Stimulated activated naive CD8-positive, alpha-beta T cell treated with anti-CD3 and anti-CD28 coated beads, Interleukin-15, Interleukin-2, amounts not matched to agents 100 U/mL and 50 U/mL, for 24 hours (primary cell): ENCODE measurements around the gene CCDC144A.
A peak's percentile ranks its signal among the peaks of the same experiment; 100 is the strongest.
"Not testable (repeated sequence)": the region's sequence is repeated elsewhere in the genome, so short reads cannot be mapped to it uniquely, and the experiment has no call there.

Experiments used
- ATAC-seq: fragments of 150-1000 bp; cut with Tn5 transposase; one replicate; pipeline ENCODE4 v1.10.0; 2021
- DNase-seq: peaks from one replicate; pipeline ENCODE4 v3.0.0; 2021

The CCDC144A gene

GRCh38 chr17:16751224-16751923 is 61.3 kb downstream of the CCDC144A start:
- DNase-seq = peak; percentile 4
- ATAC-seq = not testable (repeated sequence)

- ATAC-seq, DNase-seq: not testable (repeated sequence)
Measured at GRCh38 chr17:16751924-16752287, 61.9 kb downstream of the CCDC144A start.

DNA sequence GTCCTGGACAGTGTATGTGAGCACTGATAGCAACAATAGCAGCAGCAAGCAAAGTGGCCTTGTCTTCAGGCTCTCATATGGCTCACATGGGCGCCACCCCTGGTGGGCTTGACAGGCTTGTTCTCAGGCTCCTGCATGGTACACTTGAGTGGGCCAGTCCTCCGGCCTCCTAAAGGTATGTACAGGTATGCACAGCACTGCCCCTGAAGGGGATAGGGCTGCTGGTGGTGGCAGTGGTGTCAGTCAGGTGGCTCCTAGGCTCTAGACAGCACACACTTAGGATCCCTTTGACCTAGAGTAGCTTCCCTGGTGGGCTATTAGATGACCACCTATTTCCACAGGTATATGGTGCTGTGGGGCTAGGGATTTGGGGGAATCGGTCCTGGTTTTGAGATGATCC is 67.5 kb downstream of the CCDC144A start:
- DNase-seq, ATAC-seq: not testable (repeated sequence)

DNA sequence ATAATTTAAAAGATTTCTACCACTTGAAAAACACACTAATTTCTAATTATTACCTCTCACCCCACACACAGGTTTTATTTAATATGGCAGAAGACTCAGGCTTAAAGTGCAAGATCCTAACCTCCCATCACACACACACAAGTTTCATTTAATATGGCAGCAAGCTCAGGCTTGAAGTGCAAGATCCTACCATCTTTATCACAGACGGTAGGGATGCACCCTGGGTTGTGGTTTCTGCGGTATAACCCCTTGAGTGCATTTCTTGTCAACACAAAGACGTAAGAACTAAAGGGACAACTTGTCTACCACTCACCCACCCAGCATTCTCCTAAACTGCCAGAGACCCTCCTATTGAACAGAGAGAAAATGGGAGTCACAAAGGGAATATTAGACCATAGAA is 68.1 kb downstream of the CCDC144A start:
- not testable (repeated sequence) for DNase-seq, ATAC-seq

DNA sequence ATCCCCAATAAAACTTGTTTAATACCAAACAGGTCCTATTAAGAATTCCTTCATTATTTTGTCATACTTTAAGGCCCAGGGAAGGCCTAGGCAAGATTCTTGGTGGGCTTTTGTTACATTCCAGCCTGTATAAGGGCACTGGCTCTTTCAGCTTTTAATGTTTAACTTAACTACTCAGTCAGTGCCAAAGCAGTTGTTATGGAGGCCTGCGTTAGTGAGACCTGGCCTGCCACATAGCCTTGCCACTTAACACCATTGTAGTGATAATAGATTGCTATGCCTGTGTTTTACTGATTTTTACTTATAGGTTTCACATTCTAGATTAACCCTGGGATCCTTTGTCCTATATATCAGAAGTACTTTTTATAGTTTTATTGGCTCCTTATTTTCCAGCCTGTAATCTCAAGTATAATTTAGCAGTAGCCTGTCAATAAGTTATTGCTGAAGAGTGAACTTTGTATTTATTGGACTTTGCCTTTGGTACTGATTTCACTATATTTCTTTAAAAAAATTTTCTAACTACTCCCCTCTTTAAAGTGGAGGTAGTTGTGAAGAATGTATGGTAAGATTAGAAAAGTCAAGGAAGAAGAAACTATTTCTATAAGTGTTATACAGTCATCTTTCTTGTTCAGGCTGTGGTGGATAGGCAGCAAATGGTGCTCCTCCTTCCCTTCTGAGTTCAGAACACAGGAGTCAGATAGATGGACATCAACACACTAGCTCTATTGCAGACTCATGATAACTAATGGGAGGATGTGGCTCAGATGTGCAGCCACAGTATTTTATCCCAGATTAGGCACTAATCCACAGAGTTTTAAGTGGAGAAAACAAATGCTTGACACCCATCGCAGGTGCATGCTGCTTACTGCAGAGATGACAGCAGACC is 78.5 kb downstream of the CCDC144A start:
- ATAC-seq = not testable (repeated sequence)

DNA sequence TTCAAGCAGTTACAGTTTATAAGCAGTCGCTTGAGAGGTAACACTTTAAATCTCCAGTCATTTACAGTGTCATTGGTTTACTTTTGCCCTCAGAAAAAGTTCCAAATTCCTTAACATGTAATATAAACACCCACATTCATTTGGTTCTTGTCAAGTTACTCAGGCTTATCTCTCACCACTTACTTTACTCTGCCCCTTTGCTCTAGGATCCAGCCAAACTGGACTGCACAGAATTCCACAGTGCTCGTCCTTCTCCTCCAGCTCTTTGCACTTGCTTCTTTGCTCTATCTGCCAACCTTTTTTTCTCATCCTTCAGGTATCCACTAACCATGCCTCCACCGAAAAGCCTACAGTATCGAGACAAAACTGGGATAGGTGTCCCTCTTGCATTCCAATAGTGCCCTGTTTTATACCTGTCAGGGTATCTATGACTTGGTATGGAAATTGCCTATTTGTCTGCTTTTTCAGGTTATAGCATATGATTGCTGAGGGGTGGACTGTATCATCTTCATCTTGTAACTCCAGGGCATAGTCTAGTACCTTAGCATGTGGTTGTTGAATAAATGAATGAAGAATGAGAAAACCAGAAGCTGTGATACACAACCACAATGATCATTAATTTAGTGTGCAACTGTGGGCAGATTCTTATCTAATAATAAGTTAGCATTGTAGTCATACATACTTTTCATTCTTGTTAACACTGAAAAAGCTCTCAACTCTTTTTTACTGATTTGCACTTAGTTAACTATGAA is 82.5 kb downstream of the CCDC144A start:
- ATAC-seq = not testable (repeated sequence)

More for the DNA sequence above, 78.5 kb downstream of the CCDC144A start:
- DNase-seq = not testable (repeated sequence)

GRCh38 chr17:16773146-16773522 is 83.1 kb downstream of the CCDC144A start:
- not testable (repeated sequence) for ATAC-seq, DNase-seq

More for the DNA sequence above, 82.5 kb downstream of the CCDC144A start:
- not testable (repeated sequence) for DNase-seq

- not testable (repeated sequence) for ATAC-seq
Measured at GRCh38 chr17:16787851-16788250, 97.8 kb downstream of the CCDC144A start.

DNA sequence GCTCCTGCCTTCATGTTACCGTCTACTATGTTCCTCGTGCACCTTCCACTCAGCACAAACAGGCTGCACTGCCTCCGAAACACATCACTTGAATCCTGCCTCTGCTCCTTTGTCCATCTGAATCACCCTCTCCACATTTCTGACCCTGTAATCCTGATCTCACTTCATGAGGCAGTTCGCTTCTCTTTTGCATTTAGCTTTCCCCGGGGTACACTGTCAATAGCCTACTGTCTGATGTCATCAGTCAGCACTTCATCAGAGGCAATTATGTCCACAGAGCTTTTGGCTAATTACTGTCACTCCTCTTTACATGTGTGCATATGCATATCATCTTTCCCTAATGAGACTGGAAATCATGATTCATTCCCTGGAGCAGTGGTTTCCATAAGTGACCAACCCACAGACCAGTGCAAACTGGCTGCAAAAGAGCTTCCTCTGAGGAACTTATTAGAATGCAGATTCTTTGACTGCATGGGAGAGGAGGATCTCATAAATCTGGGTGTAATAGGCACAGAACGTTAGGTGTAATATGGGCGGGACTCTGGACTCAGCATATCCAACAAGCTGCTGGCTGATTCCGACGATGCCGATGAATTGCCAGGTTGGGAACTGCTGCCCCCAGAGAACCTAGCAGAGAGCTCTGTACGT is 99.0 kb downstream of the CCDC144A start:
- DNase-seq, ATAC-seq: not testable (repeated sequence)

More at GRCh38 chr17:16787851-16788250, 97.8 kb downstream of the CCDC144A start:
- not testable (repeated sequence) for DNase-seq

DNA sequence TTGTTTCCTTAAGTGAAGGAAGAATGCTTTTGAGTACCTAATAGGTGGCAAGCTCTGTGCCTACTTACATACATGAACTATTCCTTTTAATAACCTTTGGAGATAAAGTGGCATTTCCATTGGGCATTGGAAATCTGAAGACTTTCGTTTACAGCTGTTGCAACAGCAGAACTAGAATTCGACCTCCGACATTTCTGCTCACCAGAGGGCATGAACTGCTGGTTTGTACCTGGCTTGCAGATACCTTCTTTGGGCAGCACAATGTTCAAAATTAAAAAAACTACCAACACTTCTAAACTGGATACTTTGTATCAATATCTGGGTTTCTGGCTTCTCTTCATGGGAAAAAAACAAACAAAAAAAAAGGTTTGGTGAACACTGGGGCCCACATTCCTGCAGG is 99.6 kb downstream of the CCDC144A start:
- DNase-seq, ATAC-seq: not testable (repeated sequence)

DNA sequence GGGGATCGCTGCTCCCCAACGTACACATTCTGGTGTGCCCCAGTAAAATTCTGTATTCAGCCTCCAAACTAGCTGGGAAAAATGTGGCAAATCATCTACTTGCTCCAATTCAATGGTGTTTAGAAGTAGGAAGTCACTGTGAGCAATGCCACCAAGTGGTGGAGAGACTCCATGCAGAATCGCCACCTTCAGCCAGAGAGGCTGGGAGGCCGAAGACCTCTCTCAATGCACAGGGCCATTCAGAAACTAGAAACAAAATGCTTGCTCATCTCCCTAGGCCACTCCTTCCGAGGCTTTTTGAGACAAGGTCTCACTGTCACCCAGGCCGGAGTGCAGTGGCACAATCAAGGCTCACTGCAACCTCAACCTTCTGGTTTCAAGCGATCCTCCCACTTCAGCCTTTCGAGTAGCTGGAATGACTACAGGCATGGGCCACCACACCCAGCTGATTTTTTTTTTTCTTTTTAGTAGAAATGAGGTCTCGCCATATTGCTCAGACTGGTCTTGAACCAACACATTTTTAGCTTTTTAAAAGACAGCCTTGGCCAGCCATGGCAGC is 100.4 kb downstream of the CCDC144A start:
- not testable (repeated sequence) for ATAC-seq, DNase-seq

DNA sequence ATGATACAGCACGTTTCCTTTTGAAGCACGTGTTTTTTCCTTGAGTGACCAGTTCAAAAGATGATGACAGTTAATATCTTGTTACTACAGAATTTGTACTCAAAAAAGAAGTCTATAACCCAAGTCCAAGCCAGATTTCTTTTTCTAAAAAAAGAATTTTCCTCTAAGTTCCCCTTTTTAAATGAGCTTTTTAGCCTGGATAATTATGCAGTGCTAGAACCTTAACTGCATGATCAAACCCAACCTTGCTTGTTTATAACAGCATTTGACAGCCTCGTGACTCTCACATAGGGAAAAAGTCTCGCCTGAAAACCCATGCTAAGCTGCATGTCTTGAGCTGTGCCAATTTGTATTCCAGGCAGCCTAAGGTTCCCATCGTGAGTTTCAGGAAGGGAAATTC is 104.2 kb downstream of the CCDC144A start:
- not testable (repeated sequence) for DNase-seq, ATAC-seq

GRCh38 chr17:16795894-16796293 is 105.9 kb downstream of the CCDC144A start:
- not testable (repeated sequence) for ATAC-seq, DNase-seq

DNA sequence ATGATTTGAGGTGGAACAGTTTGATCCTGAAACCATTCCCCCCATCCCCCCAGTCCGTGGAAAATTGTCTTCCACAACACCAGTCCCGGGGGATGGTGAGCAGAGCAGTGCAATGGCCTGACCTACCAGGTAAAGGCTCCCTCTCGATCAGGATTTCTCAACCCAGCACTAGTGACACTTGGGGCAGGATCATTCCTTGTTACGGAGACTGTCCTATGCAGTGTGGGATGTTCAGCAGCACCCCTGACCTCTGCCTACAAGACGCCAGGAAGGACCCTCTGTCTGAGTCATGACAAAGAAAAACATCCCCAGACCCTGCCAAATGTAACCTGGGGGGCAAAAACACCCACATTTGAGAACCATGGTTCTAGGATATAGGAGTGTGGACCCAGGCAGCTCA is 114.8 kb downstream of the CCDC144A start:
- DNase-seq, ATAC-seq: not testable (repeated sequence)

GRCh38 chr17:16806599-16806998 is 116.6 kb downstream of the CCDC144A start:
- DNase-seq, ATAC-seq: not testable (repeated sequence)

GRCh38 chr17:16807620-16808019 is 117.6 kb downstream of the CCDC144A start:
- not testable (repeated sequence) for ATAC-seq, DNase-seq

- DNase-seq, ATAC-seq: not testable (repeated sequence)
Measured at GRCh38 chr17:16810236-16810635, 120.2 kb downstream of the CCDC144A start.

DNA sequence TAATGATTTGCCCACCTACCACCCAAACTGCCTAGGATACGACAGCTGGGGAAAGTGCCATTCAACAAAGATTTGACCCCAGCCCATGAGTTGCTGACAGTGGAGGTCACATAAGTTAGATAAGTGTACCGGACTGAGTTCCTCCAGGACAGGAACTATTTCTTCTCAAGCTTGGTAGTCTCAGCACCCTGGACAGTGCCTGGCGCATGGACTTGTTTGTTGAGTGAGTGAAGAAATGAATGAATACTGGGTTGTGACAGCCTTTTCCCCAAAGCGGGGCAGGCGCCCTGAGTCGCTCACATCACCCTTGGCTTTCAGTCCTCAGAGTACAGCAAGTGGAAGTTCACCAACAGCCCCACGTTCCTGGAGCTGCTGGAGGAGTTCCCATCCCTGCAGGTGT is 122.1 kb downstream of the CCDC144A start:
- ATAC-seq = not testable (repeated sequence)
- peak; percentile 20 for DNase-seq

GRCh38 chr17:16814439-16814838 is 124.4 kb downstream of the CCDC144A start:
- DNase-seq (no peak), ATAC-seq (no peak)

DNA sequence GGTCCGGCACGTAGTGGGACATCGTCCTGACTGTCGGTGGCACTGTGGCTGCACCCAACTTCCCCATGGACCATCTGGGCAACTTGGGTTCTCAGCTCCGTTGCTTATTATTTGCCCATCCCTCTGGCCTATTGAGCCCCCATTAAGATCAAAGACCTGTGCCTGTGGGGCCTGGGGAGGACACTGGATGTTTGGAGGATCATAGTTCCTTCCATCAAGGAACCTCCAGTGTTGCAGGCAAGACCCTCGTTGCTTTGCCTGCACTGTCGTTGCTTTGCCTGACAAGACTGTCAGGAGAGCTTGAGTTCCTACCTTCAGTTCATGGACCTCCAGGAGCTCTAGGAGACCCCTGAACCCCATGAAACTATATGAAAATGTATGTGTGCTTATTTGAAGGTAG is 127.2 kb downstream of the CCDC144A start:
- ATAC-seq (no peak), DNase-seq (no peak)

- DNase-seq, ATAC-seq: not testable (repeated sequence)
Measured at GRCh38 chr17:16817940-16818339, 127.9 kb downstream of the CCDC144A start.
